Measurements from ENCODE around the gene RPS6KA2.

The RPS6KA2 gene

GRCh38 chr6:166616261-166617238, 10.5 kb downstream of the RPS6KA2 start:
- no peak for DNase-seq

DNA sequence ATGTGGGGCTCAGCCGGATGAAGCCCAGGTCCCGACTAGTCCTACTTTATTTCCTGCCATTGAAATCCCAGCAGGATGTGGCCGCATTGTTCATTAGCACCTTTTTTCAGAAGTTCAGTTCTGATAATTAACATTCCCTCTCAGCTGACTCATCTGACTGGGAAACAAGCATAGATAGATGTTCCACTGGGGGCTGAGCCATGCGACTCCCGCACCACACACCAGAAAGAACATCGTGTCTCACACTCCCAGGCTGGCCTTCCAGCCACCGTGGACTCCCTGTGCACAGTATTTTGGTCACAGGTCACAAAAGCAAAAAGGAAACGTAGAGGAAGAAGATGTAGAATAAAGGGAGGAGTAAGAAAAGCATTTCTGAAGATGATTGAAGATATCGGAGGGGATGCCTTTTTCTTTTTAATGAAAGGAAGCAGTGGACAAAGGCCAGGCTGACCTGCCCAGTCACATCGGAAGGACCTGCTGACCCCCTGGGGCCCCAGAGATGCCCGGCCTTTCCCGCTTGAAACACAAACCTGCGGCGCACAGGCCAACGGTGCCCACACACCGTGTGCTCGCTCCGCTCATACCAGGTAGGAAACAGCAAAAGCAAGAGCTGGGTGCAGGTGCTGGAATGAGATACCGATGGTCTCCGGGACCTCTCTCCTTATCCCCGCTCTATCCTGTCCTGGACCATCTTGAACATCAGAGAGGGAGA, 11.8 kb downstream of the RPS6KA2 start:
- DNase-seq, result peak in 4 of 56 donors; percentile 16 to 47 (median 32)

DNA sequence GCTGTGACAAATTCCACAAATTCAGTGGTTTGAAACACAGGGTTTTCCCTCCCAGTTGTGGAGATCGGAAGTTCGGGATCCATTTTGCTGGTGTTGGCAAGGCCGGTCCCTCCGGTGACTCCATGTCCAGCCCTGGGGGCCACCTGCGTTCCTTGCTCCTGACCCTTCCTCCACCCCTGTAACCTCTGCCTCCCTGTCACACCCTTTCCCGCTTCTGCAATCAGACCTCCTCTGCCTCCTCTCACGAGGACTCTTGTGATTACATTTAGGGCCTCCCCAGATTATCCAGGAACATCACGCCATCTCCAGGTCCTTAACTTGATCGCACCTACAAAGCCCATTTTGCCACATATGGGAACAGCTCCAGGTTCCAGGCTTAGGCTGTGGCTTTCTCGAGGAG, 12.5 kb downstream of the RPS6KA2 start:
- no peak for DNase-seq

GRCh38 chr6:166614171-166614583, 12.9 kb downstream of the RPS6KA2 start:
- no peak for DNase-seq

- DNase-seq, result no peak
Observed at GRCh38 chr6:166613027-166613426, 14.0 kb downstream of the RPS6KA2 start.

DNA sequence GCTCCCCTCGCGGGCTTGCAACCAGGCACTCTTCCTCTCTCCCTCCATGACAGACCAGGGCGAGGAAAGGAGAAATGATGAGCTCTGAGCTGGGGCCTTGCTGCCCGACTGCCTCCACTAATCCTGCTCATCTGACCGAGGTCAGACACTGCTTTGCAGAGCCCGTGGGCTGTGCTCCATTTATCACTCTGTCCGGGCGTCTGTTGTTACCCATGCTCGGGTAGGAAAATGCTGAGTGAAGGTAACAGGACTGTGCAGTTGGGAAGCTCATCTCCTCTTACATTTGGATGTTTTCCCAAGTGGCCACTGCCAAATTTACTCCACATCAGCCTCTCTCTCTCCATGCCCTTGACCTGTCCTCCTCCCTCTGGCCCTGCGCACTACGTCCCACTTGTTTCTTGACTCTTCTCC, 14.6 kb downstream of the RPS6KA2 start:
- DNase-seq, result no peak

GRCh38 chr6:166611631-166612030, 15.4 kb downstream of the RPS6KA2 start:
- no peak for DNase-seq

DNA sequence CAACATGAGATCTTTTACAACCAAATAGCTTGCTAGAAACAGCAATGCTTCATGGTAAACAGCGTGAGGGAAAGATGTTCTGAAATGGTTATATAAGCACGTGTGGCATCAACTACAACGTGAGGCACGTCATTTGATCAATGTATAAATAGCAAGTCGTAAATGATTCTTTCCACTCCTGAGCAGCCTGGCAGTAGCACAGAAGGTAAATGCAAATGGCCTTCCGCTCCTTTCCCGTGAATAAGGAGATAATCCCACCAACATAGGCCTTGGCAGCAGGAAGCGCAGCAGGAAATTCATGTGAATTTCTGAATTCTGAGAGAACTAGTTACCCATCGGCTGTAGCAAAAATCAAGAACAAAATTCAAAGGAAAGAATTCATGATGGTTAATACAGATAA, 17.0 kb downstream of the RPS6KA2 start:
- no peak for DNase-seq

GRCh38 chr6:166608774-166609173, 18.3 kb downstream of the RPS6KA2 start:
- DNase-seq, result no peak

DNA sequence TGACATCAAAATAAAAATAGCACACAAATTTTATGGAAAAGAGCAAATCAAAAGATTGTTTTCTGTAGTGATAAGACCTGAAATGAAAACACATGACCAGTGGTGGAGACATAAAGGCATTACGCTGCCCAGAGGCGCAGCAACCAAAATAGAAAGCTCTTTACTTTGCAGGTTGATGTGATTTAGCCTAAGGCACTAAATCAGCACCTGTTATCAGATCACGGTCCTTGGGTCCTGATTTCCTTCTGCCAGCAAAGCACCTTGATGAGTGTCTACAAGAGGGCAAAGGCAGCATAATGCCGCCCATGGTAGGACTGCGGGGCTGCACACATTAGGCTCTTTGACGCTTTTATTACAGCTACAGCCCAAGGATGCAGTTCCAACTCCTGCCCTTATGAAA, 21.3 kb downstream of the RPS6KA2 start:
- DNase-seq, result no peak

- no peak for DNase-seq
Observed at GRCh38 chr6:166604911-166605310, 22.1 kb downstream of the RPS6KA2 start.

- DNase-seq, result no peak
Observed at GRCh38 chr6:166604328-166604727, 22.7 kb downstream of the RPS6KA2 start.

DNA sequence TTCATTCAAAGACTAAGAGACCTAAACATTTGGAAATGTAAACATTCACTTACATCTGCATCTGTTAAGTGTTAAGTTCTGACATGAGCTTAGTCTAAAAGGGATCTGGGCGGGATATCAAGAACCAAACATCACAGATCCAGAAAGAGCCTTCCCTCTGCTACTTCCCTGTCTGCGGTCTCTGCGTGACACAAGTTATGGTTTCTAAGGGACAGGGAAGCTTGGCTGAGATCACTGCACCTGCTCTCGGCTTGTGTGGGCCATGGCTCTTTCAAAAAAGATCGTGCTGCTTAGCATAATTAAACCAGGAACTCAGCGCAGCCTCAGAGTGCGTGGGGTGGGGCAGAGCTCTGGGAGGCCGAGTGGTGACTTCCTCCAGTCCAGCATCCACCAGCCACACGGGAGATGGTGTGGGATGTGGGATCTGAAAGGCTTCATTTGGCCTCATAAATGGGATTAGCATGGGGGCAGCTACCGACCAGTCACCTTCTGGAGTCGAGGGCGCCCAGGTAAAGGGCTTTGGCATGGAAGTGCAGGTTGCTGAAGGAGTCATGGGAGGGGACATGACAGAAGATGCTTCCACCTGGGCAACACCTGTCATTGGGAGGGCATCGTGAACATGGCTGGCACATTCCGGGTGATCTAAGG, 23.9 kb downstream of the RPS6KA2 start:
- no peak for DNase-seq

GRCh38 chr6:166601956-166602355, 25.1 kb downstream of the RPS6KA2 start:
- no peak for DNase-seq

- no peak for DNase-seq
Observed at GRCh38 chr6:166600931-166601330, 26.1 kb downstream of the RPS6KA2 start.

- DNase-seq, result no peak
Observed at GRCh38 chr6:166599205-166599604, 27.8 kb downstream of the RPS6KA2 start.

- peak in 2 of 56 donors; percentile 18 to 53 for DNase-seq
Observed at GRCh38 chr6:166598441-166599138, 28.5 kb downstream of the RPS6KA2 start.

GRCh38 chr6:166597711-166598440, 29.2 kb downstream of the RPS6KA2 start:
- peak in 20 of 56 donors; percentile 7 to 61 (median 34) for DNase-seq

GRCh38 chr6:166596776-166597507, 30.1 kb downstream of the RPS6KA2 start:
- DNase-seq, result peak in 3 of 56 donors; percentile 31 to 42 (median 31)

DNA sequence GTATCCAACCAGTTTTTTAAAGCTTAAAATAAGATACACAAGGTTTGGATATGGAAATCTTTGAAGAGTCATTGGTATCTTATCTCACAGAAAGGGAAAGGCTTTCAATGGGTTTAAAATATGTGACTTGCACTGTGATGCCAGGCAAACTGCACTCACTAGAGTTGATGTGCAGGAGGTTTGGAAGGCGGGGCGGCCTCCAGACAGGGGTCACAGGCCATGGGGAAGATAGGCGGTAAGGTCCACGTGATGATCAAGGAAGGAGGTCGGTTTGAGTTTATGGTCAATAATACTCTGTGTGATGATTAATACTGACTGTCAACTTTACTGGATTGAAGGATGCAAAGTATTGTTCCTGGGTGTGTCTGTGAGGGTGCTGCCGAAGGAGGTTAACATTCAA, 31.1 kb downstream of the RPS6KA2 start:
- no peak for DNase-seq

Measured in nucleus accumbens (tissue), 56 donors.